Measurements from ENCODE around the gene ATXN10. TPM values are rescaled to one million over a fixed set of nuclear protein-coding genes. Genes with fewer than 3 reads are reported as not detected.

Gene ATXN10
- total and polyA plus RNA-seq, 2 experiments from 2014 or later, result 99.0 to 163 TPM

- TF ChIP-seq REST (IDR thresholded peaks at IDR 0.05; ENCODE audit: unreplicated experiment), result no peak
- no peak for TF ChIP-seq JUNB (IDR thresholded peaks at IDR 0.05; ENCODE audit: unreplicated experiment)
- no peak for TF ChIP-seq ETS1 (IDR thresholded peaks at IDR 0.05)
- TF ChIP-seq CREB1 (CRISPR knock-in tag; IDR thresholded peaks at IDR 0.05; ENCODE audit: low read depth), result no peak
- no peak for TF ChIP-seq NANOG (IDR thresholded peaks at IDR 0.05; ENCODE audit: borderline replicate concordance)
- TF ChIP-seq ZNF331 (CRISPR knock-in tag; IDR thresholded peaks at IDR 0.05; ENCODE audit: low read depth), result no peak
- no peak for TF ChIP-seq EZH2 (IDR thresholded peaks at IDR 0.05; ENCODE audit: low read depth, unreplicated experiment)
- TF ChIP-seq STAT1 (IDR thresholded peaks at IDR 0.05; ENCODE audit: unreplicated experiment), result no peak
- TF ChIP-seq CTCF (conservative IDR thresholded peaks at IDR 0.05; ENCODE audit: low read depth in 2 of 2), result no peak
- TF ChIP-seq POLR2AphosphoS5 (IDR thresholded peaks at IDR 0.05; ENCODE audit: low read depth), result no peak
Measured at GRCh38 chr22:45640291-45640940, 31.2 kb upstream of the ATXN10 start (continued).

- H3K27ac Mint-ChIP-seq, result no peak overlapping the region
- ATAC-seq (no peak), DNase-seq (ENCODE audit: low spot score) (no peak)
- H3K36me3 Mint-ChIP-seq (ENCODE audit: low read depth), result no peaks in the 10 kb centered on the region
- Histone ChIP-seq H3K4me3 (no peak overlapping the region), H3K36me3 (ENCODE audit: insufficient read depth) (no peaks in the 10 kb centered on the region), H2AFZ (no peak overlapping the region; the same call in 1 of the 2 replicates), H3K27me3 (ENCODE audit: insufficient read depth) (peaks cover 14% of the 10 kb centered on the region), H3K4me2 (no peak overlapping the region), H3F3A (replicated peaks; ENCODE audit: low read depth) (no peaks in the 10 kb centered on the region), H3K27ac (ENCODE audit: low read depth) (no peak overlapping the region), H3K9me2 (ENCODE audit: insufficient read depth) (no peaks in the 10 kb centered on the region), H3K4me1 (ENCODE audit: insufficient read depth) (peaks cover 9% of the 10 kb centered on the region), H4K20me1 (replicated peaks; ENCODE audit: insufficient read depth) (no peaks in the 10 kb centered on the region), H3K79me2 (replicated peaks; ENCODE audit: insufficient read depth) (no peaks in the 10 kb centered on the region)
- peaks cover 20% of the 10 kb centered on the region for H3K27me3 Mint-ChIP-seq (ENCODE audit: insufficient read depth, low read depth, poor library complexity)
- no peaks in the 10 kb centered on the region for H3K9me3 Mint-ChIP-seq
- H3K4me1 Mint-ChIP-seq, result peaks cover 24% of the 10 kb centered on the region
- no peak overlapping the region for H3K4me3 Mint-ChIP-seq
- TF ChIP-seq EZH2 (IDR thresholded peaks at IDR 0.05; ENCODE audit: low read depth, unreplicated experiment) (no peak), CREB1 (CRISPR knock-in tag; IDR thresholded peaks at IDR 0.05; ENCODE audit: low read depth) (no peak), CTCF (conservative IDR thresholded peaks at IDR 0.05; ENCODE audit: low read depth in 2 of 2) (no peak), STAT1 (IDR thresholded peaks at IDR 0.05; ENCODE audit: unreplicated experiment) (no peak), POLR2AphosphoS5 (IDR thresholded peaks at IDR 0.05; ENCODE audit: low read depth) (no peak), NANOG (IDR thresholded peaks at IDR 0.05; ENCODE audit: borderline replicate concordance) (no peak)
Measured at GRCh38 chr22:45640941-45641621, 30.6 kb upstream of the ATXN10 start.

Data from GM23338 (cell line).